Hematopoietic multipotent progenitor cell treated with erythropoietin and hydrocortisone succinate and interleukin-3 and kit ligand, for 17 days (in vitro differentiated cells): ENCODE measurements around the gene PPP2R2C.
A peak's percentile ranks its signal among the peaks of the same experiment; 100 is the strongest.

ENCODE experiments used
- DNase-seq: peaks from one replicate; pipeline ENCODE4 v3.0.0-alpha.2; 2015; ENCODE audit warnings: low spot score

Gene PPP2R2C

DNA sequence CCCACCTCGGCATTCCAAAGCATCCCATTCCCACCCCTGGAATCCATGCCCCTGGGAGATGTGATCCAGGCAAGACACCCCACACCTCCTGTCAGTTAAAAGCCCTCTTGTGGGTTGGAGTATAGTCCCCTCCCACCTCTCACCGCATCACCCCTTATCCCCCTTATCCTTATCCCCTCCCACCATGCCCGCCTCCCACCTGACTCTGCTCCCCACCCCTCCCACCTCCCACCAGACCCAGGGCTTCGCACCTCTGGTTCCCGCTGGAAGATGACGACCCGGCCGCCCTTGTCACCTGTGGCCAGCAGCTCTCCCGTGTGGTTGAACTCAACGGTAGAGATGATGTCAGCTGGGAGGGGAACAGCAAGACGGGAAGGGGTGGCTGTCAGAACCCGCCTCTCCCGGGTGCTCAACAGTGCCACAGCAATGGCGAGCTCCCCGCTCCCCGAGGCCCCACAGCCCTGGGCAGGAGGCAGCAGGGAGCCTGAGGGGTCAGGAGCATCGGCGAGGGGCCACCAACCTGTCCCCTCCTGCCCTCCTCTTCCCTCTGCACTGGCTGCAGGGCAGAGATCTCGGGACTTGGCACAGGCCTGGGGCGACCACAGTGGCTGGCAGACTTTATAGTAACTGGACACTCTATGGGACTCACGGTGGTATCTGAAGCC is 91.5 kb downstream of the PPP2R2C start:
- DNase-seq: no peak

DNA sequence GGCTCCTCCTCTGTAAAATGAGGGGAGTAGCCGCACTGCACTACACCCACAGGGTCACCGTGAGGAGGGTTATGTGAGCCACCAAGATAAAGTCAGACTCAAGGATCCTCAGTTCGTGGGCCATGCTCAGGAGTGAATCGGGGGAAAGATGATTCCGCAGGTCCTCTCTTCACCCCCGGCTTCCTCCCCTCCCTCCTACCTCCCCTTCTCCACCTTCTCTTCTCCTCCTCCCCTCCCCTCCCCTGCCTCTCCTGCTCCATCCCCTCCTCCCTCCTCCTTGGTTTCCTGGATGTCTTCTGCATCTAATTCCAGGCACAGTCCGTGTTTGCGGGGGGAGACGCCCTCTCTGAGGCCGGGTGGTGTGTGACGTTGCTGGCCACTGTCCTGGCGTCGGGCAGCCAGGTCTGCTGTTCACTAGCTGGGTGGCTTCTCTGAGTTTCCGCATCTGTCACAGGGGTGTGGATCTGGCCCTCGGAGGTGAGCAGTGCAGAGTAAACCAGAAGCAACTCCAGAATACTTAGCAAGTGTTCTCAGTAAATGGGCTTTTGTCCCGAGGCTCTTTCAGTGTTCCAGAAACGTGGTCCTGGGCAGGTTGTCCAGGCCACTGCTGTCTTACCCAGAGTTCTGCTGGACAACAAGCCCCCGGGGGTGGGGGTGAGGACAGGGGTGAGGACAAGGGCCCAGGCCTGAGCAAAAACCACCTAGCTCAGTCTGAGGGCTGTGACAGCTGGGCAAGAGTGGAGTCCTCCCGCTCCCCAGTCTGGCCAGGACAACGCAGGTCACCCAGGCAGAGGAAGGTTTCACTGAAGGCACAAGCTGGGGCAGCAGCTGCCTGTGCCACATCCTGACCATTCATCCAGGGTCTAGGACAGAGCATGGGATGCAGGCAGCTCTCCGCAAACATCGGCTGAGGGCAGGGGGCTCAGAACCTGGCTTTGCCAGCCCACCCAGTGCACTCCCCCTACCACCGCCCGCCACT is 92.4 kb downstream of the PPP2R2C start:
- DNase-seq: no peak

DNA sequence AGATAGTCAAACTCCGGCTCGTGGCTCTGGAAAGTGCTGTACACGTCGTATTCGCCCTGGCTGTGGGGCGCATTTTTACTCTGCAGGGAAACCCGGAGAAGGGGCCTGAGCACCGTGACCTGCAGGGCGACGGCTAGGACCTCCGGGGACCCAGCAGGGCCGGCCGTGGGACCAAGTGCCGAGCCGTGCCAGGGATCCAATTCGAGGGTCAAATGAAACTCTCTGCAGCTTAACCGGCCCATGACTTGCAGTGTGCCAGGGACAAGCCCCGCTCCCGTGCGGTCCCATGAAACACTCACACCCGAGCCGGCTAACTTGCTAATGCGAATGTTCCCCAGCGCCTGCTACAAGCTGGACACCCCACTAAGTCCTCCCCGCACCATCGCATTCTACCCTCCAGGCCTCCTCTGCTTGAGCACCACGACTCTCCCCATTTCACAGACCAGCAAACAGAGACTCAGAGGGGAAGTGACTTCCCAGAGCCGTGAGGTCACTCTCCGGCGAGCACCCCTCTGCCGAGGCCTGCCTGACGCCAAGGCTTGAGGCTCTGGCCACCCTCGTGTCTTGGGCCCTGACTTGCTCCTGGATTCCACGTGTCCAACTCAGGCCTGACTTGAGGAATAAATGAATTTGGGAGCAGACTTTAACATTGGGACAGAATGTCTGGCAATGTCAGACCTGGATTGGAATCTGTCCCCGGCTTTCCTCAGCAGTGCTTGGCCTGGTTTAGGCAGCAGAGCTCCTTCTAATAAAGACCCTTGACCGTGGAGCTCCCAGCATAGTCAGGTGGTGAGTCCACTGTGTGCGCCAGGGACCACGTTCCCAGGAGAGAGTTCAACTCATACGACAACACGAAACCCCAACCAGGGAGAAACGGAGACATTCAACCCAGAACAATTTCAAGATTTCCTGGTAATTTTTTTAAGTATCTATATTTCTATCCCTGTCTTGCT is 93.6 kb downstream of the PPP2R2C start:
- no peak for DNase-seq

DNA sequence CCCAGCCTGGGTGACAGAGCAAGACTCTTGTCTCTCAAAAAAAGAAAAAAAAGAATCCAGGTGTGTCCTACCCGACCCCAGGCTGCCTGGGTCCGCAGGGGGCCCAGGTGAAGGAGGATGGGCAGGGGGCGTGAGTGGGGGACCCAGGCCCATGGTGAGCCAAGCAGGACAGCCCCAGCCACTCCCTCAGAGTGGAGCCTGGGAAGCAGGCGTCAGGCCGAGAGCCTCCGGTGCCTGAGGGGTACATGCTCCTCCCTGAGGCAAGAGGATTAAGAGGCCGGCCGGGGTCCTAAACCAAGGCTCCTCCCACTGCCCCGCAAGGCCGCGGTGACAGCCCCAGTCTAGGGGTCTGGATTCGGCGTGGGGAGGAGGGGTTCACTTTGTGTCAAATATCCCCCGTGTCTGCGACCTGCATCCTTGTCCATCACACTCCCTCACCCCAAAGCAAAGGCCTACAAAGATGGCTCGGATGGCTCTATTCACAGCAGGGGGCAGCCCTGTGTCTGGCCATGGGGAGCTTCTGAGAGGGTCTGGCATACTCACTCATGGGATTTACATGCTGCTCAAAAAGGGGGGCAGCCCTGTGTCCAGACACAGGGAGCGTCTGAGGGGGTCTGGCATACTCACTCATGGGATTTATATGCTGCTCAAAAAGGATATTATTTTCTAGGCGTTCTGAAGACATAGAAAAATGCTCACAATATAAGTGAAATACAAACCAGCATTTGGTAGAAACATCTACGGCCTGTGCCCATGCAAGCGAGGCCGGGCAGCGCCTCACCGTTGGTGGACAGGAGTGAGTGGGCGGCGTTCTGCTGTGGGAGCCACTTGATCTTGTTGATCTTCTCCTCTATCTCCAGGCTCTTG is 94.6 kb downstream of the PPP2R2C start:
- no peak for DNase-seq

DNA sequence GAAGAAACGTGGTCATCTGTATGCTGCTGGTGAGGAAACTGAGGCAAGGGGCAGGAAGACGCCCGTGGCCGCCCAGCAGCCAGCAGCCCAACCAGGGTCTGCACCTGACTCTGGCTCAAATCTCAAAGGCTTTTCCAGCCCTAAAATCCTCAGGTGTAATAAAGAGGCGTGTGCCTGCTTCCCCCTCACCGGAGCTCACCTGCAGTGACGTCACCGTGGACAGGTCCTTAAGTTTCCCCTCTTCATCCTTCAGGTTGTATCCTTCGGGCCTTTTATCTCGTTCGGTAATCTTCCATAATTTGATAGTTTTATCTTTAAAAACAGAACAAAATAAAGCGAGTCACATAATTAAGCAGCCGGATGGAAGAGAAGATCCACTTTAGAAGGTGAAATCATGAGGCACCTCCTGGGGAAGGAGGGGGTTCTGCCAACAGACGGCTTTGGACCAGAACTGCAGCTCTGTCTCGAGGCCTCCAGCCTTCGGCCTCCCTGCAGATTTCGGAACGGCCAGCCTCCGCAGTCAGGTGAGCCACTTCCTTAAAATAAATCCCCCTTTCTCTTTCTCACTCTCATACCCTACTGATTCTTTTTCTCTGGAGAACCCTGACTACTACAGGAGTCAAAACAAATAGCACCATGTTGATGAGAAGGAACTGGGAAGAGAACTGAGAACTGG is 96.7 kb downstream of the PPP2R2C start:
- no peak for DNase-seq

DNA sequence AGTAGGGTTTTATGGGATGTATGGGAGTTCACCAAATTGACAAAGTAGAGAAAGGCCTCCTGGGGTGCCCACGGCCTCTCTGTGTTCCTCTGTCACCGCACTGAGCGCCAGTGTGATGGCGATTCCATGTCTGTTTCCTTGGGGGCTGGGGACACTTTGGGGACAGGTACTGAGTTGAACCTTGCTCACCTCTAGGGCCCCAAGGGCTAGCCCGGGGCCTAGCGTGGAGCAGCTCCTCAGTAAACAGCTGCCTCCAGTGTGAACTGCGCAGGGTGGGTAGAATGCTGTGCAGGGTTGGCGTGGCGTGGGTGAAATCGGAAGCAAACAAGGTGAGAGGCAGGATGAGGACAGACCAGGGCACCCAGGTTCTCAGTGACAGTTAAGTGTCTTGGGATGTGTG is 97.8 kb downstream of the PPP2R2C start:
- no peak for DNase-seq

DNA sequence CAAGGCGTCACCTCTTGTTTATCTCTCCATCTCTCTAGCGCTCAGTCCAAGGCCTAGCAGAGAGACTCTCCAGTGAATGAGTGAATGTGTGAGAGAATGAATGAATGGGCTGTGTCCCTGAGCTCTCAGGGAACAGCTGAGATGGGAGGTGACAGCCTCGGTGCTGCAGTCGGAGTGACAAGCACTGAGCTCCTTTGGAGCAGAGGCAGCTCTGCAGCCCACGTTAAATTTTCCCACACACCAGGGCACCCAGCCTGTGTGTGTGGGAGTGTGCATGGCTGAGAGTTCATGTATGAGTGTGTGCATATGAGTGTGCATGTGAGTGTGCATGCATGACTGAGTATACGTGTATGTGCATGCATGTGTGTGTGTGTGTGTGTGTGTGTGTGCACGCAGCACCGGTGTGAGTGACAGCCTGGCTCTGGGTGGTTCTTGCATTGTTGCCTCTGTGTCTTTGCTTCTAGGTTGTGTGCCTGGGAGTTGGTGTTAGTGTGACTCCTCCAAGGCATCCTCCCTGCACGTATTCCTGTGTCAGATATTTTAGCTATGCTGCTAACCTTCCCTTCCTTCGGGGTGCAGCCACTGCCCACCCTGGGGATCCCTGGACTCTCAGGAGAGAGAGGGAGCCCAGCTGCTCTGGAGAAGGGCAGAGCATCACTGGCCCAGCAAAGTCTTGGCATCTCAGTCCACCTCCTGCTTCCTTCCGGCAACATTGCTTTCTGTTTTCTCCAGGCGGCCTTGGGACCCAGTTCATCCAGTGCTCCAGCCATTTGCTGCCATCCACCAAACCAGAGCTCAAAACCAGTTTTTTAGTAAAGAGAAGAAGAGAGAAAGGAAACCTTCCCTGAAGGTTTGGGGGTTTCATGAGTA is 98.6 kb downstream of the PPP2R2C start:
- no peak for DNase-seq

DNA sequence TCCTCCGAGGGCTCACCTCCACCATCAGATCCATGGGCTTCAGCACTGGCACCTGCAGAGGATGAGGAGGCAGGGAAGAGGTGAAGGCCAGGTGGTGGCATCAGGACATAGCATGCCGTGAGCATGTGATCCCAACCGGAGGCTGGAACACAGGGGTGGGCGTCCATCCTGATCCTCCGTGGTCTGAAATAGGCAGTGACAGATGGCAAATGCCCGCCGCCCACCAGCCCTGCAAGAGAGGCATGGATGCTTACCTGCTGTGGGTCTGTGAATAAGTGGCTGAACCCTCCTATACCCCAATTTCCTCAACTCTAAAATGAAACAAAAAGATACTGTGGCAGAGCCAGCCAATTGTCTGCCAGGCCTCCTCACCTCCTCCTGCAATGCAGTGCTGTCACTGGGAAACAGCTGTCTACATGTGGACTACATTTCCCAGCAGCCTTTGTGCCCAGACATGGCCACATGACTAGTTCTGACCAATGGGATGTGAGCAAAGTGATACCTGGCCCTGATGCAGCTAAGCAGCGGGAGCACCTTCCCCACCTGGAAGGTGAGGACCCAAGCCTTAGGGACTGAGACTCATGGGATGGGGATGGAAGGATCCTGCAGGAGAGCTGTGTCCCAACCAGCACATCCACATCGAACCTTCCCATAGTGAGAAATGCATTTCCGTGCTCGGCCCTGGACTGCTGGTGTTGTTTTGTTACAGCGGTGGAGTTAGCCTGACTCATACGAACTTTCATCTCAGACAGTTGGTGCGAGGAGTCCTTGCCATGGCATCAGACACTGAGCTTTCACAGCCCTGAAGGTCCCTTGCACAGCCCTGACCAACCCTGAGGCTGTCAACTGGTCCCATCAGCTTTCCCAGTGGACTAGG is 99.5 kb downstream of the PPP2R2C start:
- DNase-seq: peak; percentile 6

DNA sequence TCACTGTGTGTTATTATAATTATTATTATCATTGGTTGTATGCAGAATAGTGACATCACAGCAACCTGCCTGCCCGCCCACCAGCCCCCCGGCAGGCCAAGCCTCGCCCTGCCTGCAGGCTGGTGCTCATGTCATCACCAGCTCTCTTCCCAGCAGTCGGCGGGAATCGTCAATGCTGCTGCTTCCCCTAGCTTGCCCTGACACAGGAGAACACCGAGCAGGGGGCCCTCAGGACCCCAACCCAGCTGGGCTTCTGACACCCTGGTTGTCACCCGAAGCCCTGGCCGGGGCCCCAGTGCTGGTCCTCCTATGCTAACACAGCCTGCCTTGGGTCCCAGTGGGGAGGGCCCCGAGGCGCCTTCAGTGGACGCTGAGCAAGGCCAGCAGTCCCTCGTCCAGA is 100.6 kb downstream of the PPP2R2C start:
- no peak for DNase-seq

DNA sequence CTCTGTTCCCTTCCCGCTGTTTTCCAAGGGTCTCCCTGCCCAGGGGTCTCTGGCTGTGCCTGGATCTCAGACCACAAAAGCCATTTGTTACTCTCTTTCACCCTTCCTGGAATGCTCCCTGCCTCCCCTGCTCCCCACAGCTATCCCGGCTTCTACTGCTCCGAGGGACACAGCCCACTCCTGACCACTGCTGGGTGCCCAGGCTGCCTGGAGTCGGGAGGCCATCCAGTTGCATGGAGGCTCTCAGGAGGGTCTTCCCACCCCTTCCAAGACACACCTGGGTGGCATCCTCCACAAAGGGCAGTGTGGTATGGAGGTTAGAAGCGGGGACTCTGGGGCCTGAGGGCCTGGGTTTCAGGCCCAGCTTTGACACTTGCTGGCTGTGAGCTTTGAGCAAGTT is 101.1 kb downstream of the PPP2R2C start:
- DNase-seq: no peak

DNA sequence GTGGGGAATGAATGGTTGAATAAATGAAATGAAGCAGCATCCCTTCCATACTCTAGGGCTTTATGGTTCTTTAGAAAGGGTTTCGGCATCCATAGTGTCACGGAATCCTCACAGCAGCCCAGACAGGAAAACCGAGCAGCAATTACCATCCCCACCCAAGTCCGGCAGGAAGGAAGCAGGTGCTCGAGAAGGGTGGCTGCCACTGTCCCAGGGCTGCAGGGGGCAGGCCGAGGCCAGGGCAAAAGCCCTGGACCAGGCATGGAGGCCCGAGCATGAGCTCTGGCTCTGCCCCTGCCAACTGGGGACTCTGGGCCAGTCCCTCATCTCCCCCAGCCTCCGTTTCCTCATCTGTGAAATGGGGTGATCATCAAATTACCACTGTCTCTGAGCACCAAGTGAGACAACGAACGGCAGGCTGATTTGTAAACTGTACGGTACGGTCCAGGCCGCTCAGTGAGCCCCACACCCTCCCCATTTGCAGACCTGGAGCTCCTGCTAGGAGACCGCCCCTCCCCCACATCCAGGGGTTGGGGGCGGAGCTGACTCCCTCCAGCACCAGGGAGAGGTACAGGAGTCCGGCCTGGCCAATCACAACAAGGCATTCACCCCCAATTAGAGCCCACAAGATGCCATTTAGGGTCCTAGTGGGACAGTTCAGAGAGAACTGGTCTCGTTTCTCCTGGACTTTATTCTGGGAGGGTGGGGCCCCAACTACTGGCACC is 102.3 kb downstream of the PPP2R2C start:
- no peak for DNase-seq

DNA sequence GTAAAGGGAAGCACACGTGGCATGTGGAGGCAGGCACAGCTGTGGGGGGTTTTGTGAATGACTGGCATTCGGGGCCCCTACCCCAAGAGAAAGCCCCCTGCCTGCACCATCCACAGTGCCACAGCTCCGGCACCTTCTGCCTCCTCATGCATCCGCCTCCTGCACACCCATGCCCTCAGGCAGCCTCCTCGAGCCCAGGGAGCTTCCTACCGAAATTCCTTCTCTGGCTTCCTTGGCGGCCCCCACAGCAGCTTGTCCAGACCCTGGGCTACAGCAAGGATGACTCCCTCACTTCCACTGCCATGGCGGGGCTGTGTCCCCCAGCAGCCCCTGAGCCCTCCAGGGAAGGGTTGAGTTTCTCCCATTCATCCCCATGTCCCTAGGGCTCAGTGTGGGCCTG is 102.9 kb downstream of the PPP2R2C start:
- no peak for DNase-seq

DNA sequence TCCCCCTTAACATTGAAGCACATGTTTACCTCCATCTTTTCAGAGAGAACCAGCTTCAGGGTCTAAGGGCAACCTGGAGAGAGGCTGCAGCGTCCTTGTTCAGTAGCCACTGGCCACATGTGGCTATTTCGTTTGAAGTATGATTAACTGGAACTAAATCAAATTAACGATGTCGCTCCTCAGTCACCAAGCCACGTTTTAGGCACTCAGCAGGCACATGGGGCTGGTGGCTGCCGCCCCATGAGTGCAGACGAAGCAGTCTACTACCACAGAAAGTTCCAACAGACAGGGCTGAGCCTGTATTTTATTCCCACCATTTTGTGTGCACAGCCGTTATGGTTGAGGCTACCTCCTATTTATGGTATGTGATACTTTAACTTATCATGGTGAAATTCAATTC is 103.4 kb downstream of the PPP2R2C start:
- no peak for DNase-seq

DNA sequence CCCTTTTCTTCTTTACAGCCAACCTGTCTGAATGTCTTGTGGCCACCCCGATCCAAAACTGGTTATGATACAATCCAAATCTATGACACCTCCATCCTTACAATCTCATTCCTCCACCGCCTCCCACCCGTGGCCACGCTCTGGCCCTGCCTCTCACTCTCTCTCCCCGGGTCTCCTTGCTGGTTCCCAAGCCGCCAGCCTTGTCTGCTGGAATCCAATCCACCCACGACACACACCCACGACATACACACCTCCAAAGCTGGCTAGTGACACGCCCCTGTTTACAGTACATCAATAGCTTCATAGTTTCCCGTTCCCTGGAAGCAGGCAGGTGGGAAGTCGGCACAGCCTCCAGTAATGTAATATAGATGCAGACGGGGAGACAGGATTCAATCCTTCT is 103.8 kb downstream of the PPP2R2C start:
- no peak for DNase-seq

DNA sequence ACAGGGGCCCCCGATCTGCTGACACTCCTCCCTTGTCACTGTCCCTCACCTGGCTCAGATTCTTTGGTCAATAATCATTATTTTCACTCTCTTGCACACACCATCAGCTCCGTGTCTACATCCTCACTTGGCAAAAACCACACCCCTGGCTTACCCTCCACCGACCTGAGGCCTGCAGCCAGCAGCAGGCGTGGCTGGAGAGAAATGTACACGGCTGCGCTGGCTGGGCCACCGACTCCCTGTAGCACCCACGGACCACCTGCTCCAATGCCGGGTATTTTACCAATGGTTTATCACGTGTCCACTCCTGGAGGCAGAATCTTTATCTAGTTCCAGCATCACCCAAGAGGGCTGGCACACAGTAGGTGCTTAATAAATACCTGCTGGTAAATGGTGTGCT is 104.3 kb downstream of the PPP2R2C start:
- DNase-seq: no peak

DNA sequence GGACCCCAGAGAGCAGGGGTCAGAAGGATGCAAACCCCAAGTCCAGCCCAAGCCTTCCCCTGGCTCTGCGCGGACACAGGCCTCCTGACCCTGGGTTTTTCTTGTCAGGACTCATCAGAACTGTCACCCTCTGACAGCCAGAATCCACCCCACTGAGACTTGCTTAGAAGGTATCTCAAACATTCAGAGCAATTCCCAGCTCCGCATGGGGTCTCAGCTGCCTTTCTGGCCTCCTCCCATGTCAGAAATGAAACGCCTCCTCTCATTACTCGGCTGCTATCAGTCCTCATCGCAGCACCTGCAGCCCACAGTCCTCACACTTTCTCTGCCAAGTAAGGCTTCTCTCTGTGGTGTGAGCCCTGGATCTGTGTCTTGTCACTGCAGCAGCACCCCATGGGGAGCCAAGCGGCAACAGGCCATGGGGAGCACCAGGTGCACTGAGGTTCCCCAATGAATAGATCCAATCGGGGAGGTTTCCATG is 105.0 kb downstream of the PPP2R2C start:
- DNase-seq: no peak

DNA sequence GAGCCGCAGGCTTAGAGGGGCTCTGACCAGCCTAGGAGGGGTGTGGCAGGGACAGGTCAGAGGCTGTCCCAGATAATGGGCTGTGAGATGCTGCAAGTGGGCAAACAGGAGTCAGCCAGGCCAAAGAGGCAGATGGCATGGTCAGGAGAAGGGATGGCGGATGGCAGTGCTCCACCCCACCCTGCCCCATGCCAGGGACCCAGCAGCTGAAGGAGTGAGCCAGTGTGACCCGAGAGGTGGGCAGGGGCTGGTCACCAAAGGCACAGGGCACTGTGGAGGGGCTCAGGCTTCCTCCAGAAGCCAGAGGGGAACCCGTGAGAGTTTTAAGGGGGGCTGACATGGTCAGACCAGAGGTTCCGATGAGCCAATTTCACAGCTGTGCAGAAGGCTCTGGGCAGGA is 105.8 kb downstream of the PPP2R2C start:
- no peak for DNase-seq

DNA sequence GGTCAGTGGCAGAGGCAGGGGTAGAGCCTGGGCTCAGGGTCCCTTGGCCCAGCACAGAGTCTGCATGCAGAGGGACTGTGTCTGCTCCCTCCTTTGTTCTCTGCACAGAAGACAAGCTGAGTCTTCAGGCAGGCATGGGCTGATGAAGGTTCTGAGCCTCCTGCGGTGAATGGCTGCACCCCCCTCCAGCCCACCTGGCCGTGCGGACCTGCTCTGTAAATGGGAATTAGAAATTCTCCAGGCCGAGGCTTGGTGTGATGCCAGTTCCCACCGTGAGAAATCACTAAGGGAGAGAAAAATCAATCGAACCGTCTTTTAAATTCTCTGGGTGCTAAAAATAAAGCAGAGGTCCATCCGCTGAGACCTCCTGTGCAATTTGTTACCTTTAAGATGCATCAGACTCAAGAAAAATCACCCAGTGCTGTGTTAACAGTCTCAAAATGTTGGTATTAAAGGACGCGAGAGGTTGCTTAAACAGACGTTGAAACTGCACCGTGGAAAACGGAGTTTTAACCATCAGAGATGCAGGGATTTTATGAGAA is 106.8 kb downstream of the PPP2R2C start:
- no peak for DNase-seq
